Epithelial cell of proximal tubule (primary cell): Measurements from ENCODE around the gene KAT7. TPM values are rescaled to one million over a fixed set of nuclear protein-coding genes. Genes with fewer than 3 reads are reported as not detected.
A peak's percentile ranks its signal among the peaks of the same experiment; 100 is the strongest.

Experiments used
- DNase-seq: peaks from one replicate; pipeline ENCODE4 v3.0.0-alpha.2; 2011; ENCODE audit warnings: low read depth
- H3K4me3 ChIP-seq: 2 replicates; pipeline ENCODE4 v1.5.1; 2011; ENCODE audit warnings: low read depth, mild to moderate bottlenecking, low read length
- total RNA-seq: library from RNA; depleted of rRNA; stranded (reverse); fragments of >200 nt; gene quantifications from 2 replicates; pipeline ENCODE4 v1.2.3, GENCODE V29; 2015
- TF ChIP-seq, protein P1 (sequence below): conservative IDR thresholded peaks from 2 replicates; pipeline ENCODE4 v1.5.1; 2012; ENCODE audit warnings: low read depth, mild to moderate bottlenecking, low read length

Gene KAT7
- total RNA-seq, 1 donor from 2014 or later: 20.9 TPM

DNA sequence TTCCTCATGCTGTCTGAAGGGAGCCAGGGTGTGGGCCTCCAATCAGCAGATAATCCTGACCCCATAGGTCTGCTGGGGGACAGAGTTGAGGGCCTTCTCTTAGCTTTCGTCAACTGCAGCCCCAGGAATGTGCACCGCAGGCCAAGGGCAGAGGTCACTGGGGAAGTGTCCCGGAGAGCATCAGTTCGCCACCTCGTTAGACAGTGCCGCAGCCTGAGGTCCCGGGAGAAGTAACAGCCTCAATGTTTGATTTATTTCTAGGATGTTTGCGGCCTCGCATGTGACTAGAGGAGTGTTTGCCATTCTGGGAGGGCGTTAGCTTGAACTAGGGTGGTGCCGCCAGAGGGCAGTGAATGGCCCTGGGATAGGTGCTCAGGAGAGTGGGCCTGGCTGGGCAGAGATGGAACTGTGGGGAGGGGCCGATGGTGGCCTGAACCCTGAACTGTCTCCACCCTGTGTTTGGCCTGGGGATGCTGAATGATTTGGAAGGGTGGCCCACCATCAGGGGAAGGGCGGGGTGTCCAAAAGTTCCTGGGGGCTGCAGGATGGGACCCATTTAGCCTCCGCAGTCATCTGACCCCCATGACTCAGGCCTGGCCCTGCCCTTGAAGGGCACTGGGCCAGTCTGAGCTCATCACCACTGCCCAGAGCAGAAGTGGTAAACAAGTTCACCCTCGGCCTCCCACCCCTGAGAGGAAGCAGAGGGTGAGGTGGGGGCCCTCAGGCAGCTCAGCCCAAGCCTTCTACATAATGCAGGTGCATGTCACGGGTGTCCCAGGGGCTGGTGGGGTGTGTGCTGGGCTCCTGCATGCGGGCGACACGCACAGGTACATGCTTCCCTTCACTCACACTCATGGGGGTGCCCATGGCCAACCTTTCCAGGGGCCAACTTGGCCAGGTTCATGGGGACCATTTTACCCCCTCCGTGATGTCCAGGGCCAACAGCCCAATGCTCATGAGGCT lies 71.8 kb downstream of the KAT7 start:
- no peak overlapping the region for H3K4me3 ChIP-seq
- no peak for DNase-seq
- TF ChIP-seq, protein P1, sequence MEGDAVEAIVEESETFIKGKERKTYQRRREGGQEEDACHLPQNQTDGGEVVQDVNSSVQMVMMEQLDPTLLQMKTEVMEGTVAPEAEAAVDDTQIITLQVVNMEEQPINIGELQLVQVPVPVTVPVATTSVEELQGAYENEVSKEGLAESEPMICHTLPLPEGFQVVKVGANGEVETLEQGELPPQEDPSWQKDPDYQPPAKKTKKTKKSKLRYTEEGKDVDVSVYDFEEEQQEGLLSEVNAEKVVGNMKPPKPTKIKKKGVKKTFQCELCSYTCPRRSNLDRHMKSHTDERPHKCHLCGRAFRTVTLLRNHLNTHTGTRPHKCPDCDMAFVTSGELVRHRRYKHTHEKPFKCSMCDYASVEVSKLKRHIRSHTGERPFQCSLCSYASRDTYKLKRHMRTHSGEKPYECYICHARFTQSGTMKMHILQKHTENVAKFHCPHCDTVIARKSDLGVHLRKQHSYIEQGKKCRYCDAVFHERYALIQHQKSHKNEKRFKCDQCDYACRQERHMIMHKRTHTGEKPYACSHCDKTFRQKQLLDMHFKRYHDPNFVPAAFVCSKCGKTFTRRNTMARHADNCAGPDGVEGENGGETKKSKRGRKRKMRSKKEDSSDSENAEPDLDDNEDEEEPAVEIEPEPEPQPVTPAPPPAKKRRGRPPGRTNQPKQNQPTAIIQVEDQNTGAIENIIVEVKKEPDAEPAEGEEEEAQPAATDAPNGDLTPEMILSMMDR: peak; percentile 19

DNA sequence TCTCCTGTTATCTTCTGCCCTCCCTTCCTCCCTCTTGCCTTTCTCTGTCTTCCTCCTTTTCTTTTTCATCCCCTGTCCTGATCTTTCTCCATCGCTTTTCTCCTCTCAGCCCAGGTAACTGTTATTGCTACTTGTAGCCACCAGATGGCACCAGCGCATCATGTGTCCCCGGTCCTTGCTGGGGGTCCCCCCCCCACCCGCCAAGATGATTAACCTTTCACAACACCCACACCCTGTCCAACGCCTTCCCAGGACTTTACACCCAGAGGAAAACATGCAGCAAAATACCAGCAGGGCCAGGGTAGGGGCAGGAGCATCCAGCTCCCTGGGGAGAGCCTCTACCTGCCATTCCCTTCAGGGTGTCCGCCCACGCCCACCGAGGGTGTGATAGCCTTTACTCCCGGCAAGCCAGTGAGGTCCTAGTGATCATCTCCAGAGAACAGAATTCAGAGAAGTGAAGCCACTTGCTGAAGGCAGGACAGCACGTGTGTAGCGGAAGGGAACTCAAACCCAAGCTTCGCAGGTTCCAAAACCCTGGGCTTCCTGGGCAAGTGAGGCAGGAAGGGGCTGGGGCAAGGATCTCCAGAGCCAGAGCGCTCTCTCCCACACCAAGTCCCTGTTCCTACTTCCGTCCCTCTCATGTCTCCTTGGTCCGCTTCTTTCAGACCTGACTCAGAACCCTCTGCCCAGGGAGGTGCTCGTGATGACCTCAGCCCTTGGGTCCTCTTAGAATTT lies 72.8 kb downstream of the KAT7 start:
- no peak for DNase-seq
- TF ChIP-seq, protein P1: peak; percentile 82
- H3K4me3 ChIP-seq: no peak overlapping the region

DNA sequence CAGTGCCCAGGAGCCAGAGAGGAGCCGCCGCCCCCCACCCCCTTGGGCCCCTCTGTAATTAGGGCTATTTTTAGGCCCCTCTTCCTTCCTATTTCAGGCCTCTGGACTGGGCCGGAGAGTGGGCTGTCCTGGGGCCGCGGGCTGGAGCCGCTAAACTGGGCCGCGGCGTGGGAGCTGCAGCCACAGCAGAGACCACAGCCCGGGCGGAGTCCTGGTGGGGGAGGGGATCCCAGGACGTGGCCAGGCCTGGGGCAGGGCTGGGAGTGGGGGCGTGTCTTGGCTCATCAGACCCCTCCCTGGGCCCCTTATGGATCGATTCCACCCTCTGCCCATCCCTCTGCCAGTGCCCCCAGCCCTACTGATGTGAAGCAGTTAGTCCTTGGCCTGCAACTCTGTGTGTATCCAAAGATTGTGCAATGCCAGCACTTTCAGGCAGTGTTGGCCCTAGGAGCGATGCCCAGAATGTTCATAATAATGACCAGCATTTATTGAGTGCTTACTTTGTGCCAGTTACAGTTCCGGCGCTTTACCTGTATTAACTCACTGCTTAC lies 74.4 kb downstream of the KAT7 start:
- no peak for DNase-seq
- H3K4me3 ChIP-seq: no peak overlapping the region
- TF ChIP-seq, protein P1: no peak

DNA sequence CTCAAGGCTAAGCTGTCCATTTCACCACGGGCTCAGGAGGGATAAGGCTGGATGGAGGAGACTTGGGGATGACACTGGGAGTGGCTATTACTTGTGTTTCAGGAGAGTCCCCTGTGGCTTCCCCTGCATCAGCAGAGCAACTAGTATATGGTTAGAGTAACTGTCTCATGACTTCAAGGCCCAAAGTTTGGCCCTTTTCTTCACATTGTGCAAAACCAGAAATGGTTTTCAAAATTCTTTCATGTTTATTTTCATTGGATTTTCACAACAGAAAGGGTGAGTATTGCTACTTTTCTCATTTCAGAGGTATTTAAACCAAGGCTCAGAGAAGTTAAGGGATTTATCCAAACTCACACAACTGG lies 77.5 kb downstream of the KAT7 start:
- H3K4me3 ChIP-seq: no peak overlapping the region
- no peak for DNase-seq
- TF ChIP-seq, protein P1: no peak

DNA sequence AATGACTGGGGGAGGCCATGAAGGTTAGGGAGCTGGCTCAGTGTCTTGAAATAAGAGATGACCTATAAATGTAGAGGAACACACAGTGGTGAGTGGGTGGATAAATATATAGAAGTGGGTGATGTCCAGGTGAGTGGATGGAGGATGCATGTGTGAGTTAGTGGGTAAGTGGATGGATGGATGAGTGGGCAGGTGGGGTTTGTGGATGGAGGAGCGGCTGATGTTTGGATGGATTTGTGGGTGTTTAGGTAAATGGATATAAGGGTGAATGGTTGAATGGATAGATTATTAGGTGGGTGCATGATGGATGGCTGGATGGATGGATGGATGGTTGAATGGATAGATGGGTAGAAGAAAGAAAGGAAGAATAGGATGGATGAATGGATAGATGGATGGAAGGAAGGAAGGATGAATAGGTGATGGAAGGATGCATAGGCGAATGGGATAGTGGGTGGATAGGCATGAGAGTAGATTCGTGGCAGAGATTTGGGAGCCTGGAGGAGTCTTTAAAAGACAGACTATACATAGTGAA lies 78.5 kb downstream of the KAT7 start:
- TF ChIP-seq, protein P1: no peak
- no peak overlapping the region for H3K4me3 ChIP-seq
- no peak for DNase-seq

DNA sequence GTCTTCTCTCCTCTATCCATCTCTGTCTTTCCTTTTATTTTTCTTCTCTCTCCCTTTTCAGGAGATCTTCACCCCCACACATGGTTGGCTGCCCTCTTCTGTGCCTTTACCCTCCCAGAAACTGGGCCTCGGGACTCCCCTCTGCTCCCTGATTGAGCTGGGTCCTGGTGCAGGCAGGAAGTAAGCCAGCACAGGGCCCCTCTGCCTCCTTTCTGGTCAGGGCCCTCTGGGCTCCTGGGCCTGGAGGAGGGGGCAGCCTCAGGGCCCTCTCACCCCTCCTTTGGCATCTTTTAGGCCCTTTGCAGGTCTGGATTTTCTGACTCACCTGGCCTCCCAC lies 80.5 kb downstream of the KAT7 start:
- no peak overlapping the region for H3K4me3 ChIP-seq
- no peak for DNase-seq
- TF ChIP-seq, protein P1: no peak
